GM04503 (cell line): ENCODE results near the gene APLF.
"Not testable (repeated sequence)": the region's sequence is repeated elsewhere in the genome, so short reads cannot be mapped to it uniquely, and the experiment has no call there.

Experiments used
- DNase-seq: peaks from one replicate; pipeline ENCODE4 v3.0.0-alpha.2; 2012; ENCODE audit warnings: low read depth

The APLF gene

GRCh38 chr2:68529156-68529555, 61.8 kb downstream of the APLF start:
- DNase-seq = not testable (repeated sequence)

DNA sequence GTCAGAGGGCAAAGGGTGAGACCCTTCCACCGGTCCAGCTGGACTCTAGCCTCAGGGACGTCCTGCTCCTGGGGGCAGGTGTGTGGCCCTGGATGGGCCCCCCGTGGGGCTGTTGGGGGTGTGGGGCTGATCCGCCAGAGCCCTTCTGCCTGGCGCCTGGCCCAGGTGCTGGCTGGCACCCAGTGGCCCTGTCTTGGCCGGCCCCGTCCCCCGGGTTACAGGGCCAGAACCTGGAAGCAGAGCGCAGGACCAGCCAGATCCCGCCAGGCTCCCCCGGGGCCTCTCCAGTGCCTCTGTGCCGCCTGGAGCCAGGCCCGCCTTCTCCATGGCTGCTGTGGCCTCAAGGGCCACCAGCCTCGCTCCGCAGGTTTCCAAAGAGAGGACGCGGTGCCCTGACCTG, 62.3 kb downstream of the APLF start:
- DNase-seq = not testable (repeated sequence)

- no peak for DNase-seq
Measured at GRCh38 chr2:68536000-68536399, 68.6 kb downstream of the APLF start.

- no peak for DNase-seq
Measured at GRCh38 chr2:68537011-68537410, 69.6 kb downstream of the APLF start.

DNA sequence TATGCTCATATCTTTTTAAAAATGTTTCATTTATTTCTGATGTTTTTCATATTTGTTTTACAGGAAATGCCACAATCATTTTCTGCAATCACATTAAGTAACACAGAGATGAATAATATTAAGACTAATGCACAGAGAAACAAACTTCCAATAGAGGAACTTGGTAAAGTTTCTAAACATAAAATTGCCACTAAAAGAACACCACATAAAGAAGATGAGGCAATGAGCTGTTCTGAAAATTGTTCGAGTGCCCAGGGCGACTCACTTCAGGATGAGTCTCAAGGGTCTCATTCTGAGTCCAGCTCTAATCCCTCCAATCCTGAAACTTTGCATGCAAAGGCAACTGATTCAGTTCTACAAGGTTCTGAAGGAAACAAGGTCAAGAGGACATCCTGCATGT, 70.4 kb downstream of the APLF start:
- DNase-seq = peak; percentile 30

GRCh38 chr2:68544811-68545210, 77.4 kb downstream of the APLF start:
- DNase-seq = no peak

- no peak for DNase-seq
Measured at GRCh38 chr2:68548396-68548795, 81.0 kb downstream of the APLF start.

GRCh38 chr2:68553098-68553497, 85.7 kb downstream of the APLF start:
- no peak for DNase-seq

DNA sequence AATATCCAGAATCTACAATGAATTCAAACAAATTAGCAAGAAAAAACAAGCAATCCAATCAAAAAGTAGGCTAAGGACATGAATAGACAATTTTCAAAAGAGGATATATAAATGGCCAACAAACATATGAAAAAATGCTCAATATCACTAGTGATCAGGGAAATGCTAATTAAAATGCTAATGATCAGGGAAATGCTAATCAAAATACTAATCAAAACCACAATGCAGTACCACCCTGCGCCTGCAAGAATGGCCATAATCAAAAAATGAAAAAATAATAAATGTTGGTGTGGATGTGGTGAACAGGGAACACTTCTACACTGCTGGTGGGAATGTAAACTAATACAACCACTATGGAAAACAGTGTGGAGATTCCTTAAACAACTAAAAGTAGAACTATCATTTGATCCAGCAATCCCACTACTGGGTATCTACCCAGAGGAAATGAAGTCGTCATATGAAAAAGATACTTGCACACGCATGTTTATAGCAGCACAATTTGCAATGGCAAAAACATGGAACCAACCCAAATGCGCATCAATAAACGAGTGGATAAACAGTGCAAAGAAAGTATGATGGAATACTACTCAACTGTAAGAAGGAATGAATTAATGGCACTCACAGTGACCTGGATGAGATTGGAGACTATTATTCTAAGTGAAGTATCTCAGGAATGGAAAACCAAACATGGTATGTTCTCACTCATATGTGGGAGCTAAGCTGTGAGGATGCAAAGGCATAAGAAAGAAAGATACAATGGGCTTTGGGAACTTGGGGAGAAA, 88.2 kb downstream of the APLF start:
- DNase-seq = not testable (repeated sequence)

DNA sequence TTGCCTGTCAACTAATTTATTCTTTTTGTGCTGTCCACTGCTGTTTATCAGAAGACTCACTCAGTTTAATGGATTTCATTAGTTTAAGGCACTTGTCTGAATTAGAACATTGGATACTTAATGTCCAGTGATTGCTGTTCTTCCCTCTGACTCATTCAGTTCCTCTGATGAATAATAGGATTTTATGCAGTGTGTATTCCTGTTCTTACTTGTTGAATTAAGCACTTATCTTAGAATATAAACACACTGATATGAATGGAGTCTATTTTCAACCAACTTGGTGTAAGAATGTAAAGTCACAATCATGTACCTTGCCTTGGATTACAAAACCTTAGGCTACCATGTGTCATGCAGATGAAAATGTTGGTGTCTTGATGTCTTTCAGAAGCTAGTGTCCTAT, 89.0 kb downstream of the APLF start:
- no peak for DNase-seq

DNA sequence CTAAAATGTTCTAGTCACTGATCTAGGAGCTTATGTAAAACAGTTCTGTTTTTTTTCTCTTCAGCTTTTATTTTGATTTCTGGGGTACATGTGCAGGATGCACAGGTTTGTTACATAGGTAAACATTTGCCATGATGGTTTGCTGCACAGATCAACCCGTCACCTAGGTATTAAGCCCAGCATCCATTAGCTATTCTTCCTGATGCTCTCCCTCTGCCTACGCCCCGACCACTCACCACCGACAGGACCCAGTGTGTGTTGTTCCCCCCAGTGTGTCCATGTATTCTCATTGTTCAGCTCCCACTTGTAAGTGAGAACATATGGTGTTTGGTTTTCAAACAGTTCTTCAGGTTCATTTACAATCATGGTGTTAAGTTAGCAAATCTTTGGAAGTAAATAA, 91.2 kb downstream of the APLF start:
- DNase-seq = no peak

GRCh38 chr2:68559692-68560091, 92.3 kb downstream of the APLF start:
- DNase-seq = no peak

DNA sequence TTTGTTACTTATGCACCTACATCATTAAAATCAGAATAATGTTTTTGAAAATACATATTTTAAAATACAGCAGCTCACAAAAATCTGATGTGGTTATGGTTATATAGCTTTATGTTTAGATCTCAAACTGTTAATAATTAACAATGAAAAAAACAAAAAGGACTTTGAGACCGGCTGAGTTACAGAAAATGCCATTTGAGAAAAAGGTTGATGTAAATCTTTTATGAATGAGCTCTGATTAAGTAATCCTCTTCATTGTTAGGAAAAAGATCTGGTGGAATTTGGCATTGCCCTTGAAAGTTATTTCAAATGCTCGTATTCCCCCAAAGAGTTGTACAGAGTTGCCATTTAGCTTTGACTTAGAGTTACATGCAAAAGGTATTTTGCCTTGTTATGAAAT, 93.2 kb downstream of the APLF start:
- DNase-seq = no peak

- no peak for DNase-seq
Measured at GRCh38 chr2:68561372-68561771, 94.0 kb downstream of the APLF start.

DNA sequence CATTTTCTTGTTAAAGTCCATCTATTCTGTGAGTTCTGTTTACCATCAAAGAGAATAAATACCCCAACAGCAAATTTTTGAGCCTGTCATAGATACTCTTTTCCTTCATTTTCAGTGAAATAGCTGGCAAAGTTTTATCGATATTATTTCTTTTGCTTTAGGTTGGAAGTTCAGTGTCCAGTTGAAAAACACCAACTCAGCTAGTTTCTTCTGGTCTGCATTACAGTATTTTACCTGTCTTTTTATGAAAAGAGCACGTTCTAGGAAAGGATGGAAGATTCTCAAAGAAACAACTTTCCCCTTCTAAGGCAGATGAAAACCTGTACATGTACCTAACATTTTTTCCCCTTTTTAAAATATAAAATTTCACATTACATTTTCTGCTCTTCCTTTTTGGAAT, 95.5 kb downstream of the APLF start:
- no peak for DNase-seq

- DNase-seq = no peak
Measured at GRCh38 chr2:68564426-68564825, 97.0 kb downstream of the APLF start.

GRCh38 chr2:68565273-68565672, 97.9 kb downstream of the APLF start:
- DNase-seq = no peak

- DNase-seq = no peak
Measured at GRCh38 chr2:68565858-68566257, 98.5 kb downstream of the APLF start.

DNA sequence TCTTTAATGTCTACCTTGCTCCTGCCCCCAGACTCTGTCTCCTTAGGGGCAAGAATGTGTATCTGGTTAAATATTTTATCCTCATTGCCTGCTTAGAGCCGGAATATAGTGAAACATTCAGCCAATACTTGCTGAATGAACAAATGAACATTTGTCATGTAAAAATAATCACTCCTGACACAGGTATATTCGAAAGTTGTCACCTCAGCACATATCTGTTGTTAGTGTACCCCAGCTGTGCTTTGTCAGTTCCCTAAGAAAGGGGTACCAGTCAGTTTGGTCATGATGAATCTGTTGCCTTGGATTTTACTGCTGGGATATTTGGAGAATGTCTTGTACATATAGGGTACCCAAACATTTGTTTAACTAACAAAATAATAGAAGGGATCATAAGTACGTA, 99.0 kb downstream of the APLF start:
- no peak for DNase-seq

- no peak for DNase-seq
Measured at GRCh38 chr2:68568116-68568515, 100.7 kb downstream of the APLF start.

DNA sequence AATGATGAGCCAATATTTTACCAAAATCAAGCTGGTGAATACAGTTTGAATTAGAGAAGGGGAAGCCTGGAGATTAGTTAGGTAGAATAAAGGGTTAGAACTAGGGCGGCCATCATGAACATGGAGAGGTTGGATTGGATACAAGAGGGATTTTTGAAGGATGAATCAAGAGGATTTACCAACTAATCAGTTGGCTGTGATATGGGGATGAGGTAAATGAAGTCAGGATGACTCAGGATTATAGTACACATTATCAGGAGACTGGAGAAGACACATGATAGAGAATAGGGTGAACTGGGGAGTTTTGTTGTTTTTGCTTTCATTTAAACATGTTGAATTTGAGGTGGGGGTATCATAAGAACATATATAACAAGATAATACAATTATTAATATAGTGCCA, 102.2 kb downstream of the APLF start:
- DNase-seq = no peak

DNA sequence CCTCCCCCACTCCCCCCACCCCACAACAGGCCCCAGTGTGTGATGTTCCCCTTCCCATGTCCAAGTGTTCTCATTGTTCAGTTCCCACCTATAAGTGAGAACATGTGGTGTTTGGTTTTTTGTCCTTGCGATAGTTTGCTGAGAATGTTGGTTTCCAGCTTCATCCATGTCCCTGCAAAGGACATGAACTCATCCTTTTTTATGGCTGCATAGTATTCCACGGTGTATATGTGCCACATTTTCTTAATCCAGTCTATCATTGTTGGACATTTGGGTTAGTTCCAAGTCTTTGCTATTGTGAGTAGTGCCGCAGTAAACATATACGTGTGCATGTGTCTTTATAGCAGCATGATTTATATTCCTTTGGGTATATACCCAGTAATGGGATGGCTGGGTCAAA, 103.0 kb downstream of the APLF start:
- not testable (repeated sequence) for DNase-seq

GRCh38 chr2:68574202-68574791, 106.9 kb downstream of the APLF start:
- no peak for DNase-seq

DNA sequence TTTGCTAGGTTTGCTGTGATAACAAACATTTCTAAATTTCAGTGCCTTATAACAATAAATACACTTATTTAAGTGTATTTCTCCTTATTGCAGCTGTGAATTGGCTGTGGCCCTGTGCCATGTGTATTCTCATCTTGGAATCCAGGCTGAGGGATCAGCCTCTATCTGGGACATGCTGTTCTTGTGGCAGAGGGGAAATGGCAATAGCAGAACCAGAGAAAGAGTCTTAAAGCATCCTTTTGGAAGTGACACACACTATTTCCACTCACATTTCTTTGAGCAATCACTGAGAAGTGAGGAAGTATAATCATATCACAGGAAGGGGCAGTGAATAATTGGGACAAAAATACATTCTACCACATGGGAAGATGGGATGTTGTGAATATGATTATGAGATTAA, 109.8 kb downstream of the APLF start:
- no peak for DNase-seq
